Measurements from ENCODE around the gene ELAVL1.

Gene ELAVL1

GRCh38 chr19:7908742-7909461, 96.5 kb downstream of the ELAVL1 start:
- no peak for DNase-seq
